Measurements from ENCODE around the gene CD38. TPM values are rescaled to one million over a fixed set of nuclear protein-coding genes. Genes with fewer than 3 reads are reported as not detected.

CD38 gene
- total and polyA plus RNA-seq, 2 of the 13 experiments (the other 11 are each of a cell fraction or from before 2014, with no cell fraction given) = not detected

GRCh38 chr4:15875663-15876460 lies 97.7 kb downstream of the CD38 start:
- H3K9me3 ChIP-seq (ENCODE audit: low read length) = 0 out of 2 replicates have a peak, but pooled peaks cover 5% of the 10 kb centered on the region
- no peaks in the 10 kb centered on the region for H4K20me1 ChIP-seq (ENCODE audit: insufficient read depth, low read length)
- no peaks in the 10 kb centered on the region for H3K36me3 ChIP-seq (replicated peaks in 1 of 2; ENCODE audit: control insufficient read depth in 1 of 2, insufficient read depth in 2 of 2, low read length in 2 of 2)
- in situ Hi-C loops (cut with HindIII; ENCODE audit: extremely low pct_ligation_motif_present, low pct_unique_long_range_greater_than_20kb) = no loop called here
- no peaks in the 10 kb centered on the region for H3K4me1 ChIP-seq (ENCODE audit: insufficient read depth, low read length)
- intact Hi-C loops (cut with micrococcal nuclease; ENCODE audit: unreplicated experiment) = no loop called here
- FAIRE-seq (no peak), DNase-seq (ENCODE audit: low spot score) (no peak), ATAC-seq (no peak)
- no peak overlapping the region for H3K27ac ChIP-seq (ENCODE audit: extremely low read length, insufficient read depth, low read length)
- TF ChIP-seq, protein P1, sequence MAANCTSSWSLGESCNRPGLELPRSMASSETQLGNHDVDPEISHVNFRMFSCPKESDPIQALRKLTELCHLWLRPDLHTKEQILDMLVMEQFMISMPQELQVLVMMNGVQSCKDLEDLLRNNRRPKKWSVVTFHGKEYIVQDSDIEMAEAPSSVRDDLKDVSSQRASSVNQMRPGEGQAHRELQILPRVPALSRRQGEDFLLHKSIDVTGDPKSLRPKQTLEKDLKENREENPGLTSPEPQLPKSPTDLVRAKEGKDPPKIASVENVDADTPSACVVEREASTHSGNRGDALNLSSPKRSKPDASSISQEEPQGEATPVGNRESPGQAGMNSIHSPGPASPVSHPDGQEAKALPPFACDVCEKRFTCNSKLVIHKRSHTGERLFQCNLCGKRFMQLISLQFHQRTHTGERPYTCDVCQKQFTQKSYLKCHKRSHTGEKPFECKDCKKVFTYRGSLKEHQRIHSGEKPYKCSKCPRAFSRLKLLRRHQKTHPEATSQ (CRISPR knock-in tag; IDR thresholded peaks at IDR 0.05; ENCODE audit: borderline replicate concordance) = no peak
- TF ChIP-seq ZNF841 (CRISPR knock-in tag; IDR thresholded peaks at IDR 0.05; ENCODE audit: borderline replicate concordance) = no peak
- TF ChIP-seq CERS6 (CRISPR knock-in tag; IDR thresholded peaks at IDR 0.05) = no peak
- no peak for TF ChIP-seq ZBTB44 (CRISPR knock-in tag; IDR thresholded peaks at IDR 0.05)
- BruUV-seq (replicated peaks) = no TSS peak
- CTCF ChIA-PET (ENCODE audit: low intra/inter-chr PET ratio, low total read pairs) = no interaction called here
- H2AFZ ChIP-seq (ENCODE audit: low read length) = no peak overlapping the region
- H3K27me3 ChIP-seq (ENCODE audit: control insufficient read depth in 1 of 2, insufficient read depth in 2 of 2, low read length in 2 of 2) = peaks cover 0 to 10% of the 10 kb centered on the region in 2 experiments; a peak in 1 of 5 replicates
- H3K9ac ChIP-seq (ENCODE audit: insufficient read depth, low read depth, low read length) = no peak overlapping the region
- no peak overlapping the region for H3K4me3 ChIP-seq (replicated peaks in 1 of 3; ENCODE audit: insufficient read depth in 1 of 3, low read depth in 2 of 3, low read length in 3 of 3)
- no peak overlapping the region for H3K4me2 ChIP-seq (ENCODE audit: low read depth, low read length)
- POLR2A ChIA-PET = no interaction called here
- whole genome bisulfite sequencing (ENCODE audit: low lambda C conversion rate) = 2% methylated on average over 5 of the region's 5 CpGs
- H3K79me2 ChIP-seq (ENCODE audit: insufficient read depth, low read length) = no peaks in the 10 kb centered on the region
